Aorta (tissue), 5 donors: ENCODE data around the gene NRK. TPM values are rescaled to one million over a fixed set of nuclear protein-coding genes. Genes with fewer than 3 reads are reported as not detected.

Experiments used
- ATAC-seq: fragments of 200-7000 bp; cut with Tn5 transposase; one replicate; pipeline ENCODE4 v1.9.1; 2022; ENCODE audit warnings: moderate library complexity; ENCODE audit not compliant: low FRiP score
- DNase-seq, 2 donors: peaks; one replicate each; pipeline ENCODE4 v3.0.0-alpha.2; 2020
- H3K27ac ChIP-seq, 2 donors: one replicate each; pipeline ENCODE4 v1.5.1; 2013; ENCODE audit warnings: low read length in 2 of 2, mild to moderate bottlenecking in 2 of 2, moderate library complexity in 2 of 2, control low read depth in 1 of 2, inconsistent platforms in 1 of 2, low read depth in 1 of 2
- H3K27me3 ChIP-seq, 2 donors: one replicate each; pipeline ENCODE4 v1.6.1; 2013; ENCODE audit warnings: control low read depth in 1 of 2, low read length in 1 of 2, mild to moderate bottlenecking in 1 of 2, moderate library complexity in 1 of 2; ENCODE audit not compliant: insufficient read depth in 2 of 2, control insufficient read depth in 1 of 2
- H3K36me3 ChIP-seq, 2 donors: one replicate each; pipeline ENCODE4 v1.6.1; 2013; ENCODE audit warnings: control low read depth in 1 of 2, low read length in 1 of 2, mild to moderate bottlenecking in 1 of 2; ENCODE audit not compliant: insufficient read depth in 2 of 2, control insufficient read depth in 1 of 2
- H3K4me1 ChIP-seq, 2 donors: one replicate each; pipeline ENCODE4 v1.6.1; 2013; ENCODE audit warnings: low read length in 2 of 2, control low read depth in 1 of 2, mild to moderate bottlenecking in 1 of 2, moderate library complexity in 1 of 2; ENCODE audit not compliant: insufficient read depth in 2 of 2, control insufficient read depth in 1 of 2
- H3K4me3 ChIP-seq, 2 donors: one replicate each; pipeline ENCODE4 v1.5.1; 2013; ENCODE audit warnings: low read length in 2 of 2, control low read depth in 1 of 2, mild to moderate bottlenecking in 1 of 2
- H3K9me3 ChIP-seq: one replicate; pipeline ENCODE4 v1.6.1; 2013; ENCODE audit warnings: mild to moderate bottlenecking, low read length; ENCODE audit not compliant: control insufficient read depth
- WGBS, 2 donors: extraction: QIAGEN DNeasy Blood & Tissue Kit; methylation state at CpG; one replicate each; pipeline ENCODE4 v1.1.7; 2013; 5-methylcytosine and 5-hydroxymethylcytosine counted together
- intact Hi-C, 2 donors: fragments of 100-400 bp; cut with DNase I; formaldehyde crosslinking; loops; one replicate each; pipeline versions ENCODE4 v1.14.2 to v1.15.0; 2022
- polyA plus RNA-seq, 2 donors: library from polyadenylated mRNA; stranded (reverse); fragments of 200-250 nt; gene quantifications; one replicate each; pipeline ENCODE4 v1.2.3, GENCODE V29; 2013
- total RNA-seq, 2 donors: library from RNA; stranded (reverse); fragmentation: NEBNext Ultra II Directional; extraction: Animal tissue kit (Norgen Biotek cat#: 25700); gene quantifications; one replicate each; pipeline ENCODE4 v1.2.1, GENCODE V29; 2021
- donor health status: healthy with polysubstance abuse.
- donor health status: Bipolar disorder and iron deficiency.
- donor health status: DM: no; HTN: no; CAD: no.
- donor health status: DM: no; HTN: no; CAD: no.
- donor health status: DM: yes; HTN: yes; CAD: no.

Gene NRK
- total and polyA plus RNA-seq, 4 donors, result 0.88 to 6.5 (median 4.1) TPM

- no peaks in the 10 kb centered on the region for H3K27me3 ChIP-seq
- no peaks in the 10 kb centered on the region for H3K36me3 ChIP-seq
- ATAC-seq (no peak), DNase-seq (no peak)
- no peaks in the 10 kb centered on the region for H3K4me1 ChIP-seq
- WGBS, 2 donors, result 73 to 80% methylated on average over 7 of the region's 7 CpGs
- no peaks in the 10 kb centered on the region for H3K9me3 ChIP-seq
- no peak overlapping the region for H3K27ac ChIP-seq
- intact Hi-C loops, result no loop called here
- H3K4me3 ChIP-seq, result no peak overlapping the region
Measured at GRCh38 chrX:105872941-105873340, 50.6 kb downstream of the NRK start.

DNA sequence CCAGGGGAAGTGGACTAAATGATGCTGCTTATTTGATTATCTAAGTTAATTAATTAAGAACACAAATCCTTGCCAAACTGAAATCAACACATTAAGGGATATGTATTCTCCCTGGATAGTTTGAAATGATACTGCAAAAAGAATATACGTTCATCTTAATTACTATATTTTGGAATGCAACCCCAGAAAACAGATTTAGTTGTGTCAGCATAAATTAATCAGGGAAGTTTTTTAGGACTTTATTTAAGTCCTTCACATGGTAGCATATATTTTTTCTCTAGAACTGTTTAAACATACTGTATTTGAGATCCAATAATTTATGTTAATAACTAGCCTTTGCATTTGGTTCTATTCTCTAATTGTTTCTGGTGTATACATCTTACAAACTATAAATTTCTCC lies 52.5 kb downstream of the NRK start:
- Histone ChIP-seq H3K27me3 (no peaks in the 10 kb centered on the region), H3K4me1 (no peaks in the 10 kb centered on the region), H3K36me3 (no peaks in the 10 kb centered on the region), H3K4me3 (no peak overlapping the region), H3K9me3 (no peaks in the 10 kb centered on the region), H3K27ac (no peak overlapping the region)
- intact Hi-C loops, result no loop called here
- ATAC-seq, result no peak
- WGBS, 2 donors, result 70 to 89% methylated on average over 1 of the region's 1 CpG
- DNase-seq, result no peak

DNA sequence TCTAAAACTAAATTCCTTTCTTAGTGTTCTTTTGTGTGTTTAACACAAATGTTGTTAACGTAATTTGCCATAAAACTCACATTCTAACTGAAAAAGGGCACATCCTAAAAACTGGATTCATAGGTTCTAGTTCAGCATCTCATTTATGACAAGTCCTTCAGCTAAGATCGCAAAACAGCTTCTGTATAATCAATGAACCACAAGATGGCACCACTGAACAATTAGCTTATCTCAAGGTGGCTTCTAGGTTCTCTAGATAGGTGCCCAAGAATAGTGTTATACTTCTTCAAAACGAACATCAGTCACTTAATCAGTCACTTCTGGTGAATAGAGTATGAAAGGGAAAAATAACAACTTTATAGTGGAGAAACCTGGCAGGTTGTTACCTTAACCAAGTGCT lies 54.3 kb downstream of the NRK start:
- intact Hi-C loops, result no loop called here
- no peak for ATAC-seq
- 38 to 79% methylated on average over 3 of the region's 3 CpGs for WGBS, 2 donors

DNA sequence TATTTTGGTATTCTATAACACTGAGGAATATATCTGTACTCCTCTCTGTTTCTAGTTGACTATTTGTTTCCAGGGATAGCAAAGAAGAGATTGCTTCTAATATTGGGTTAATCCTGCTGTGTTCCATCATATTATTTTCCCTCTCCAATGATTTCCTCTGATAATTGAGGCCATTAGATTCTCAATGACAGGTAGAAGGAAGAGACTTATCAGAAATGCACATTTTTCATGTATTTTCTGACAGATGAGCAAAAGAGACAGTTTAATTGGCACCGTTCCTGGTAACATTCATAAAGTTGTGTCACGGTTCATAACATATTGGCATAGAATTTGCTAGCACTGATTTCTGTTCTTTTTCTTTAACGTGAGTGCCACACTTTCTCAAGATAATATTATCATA lies 58.2 kb downstream of the NRK start:
- DNase-seq (no peak), ATAC-seq (no peak)
- Histone ChIP-seq H3K27me3 (no peaks in the 10 kb centered on the region), H3K36me3 (no peaks in the 10 kb centered on the region), H3K27ac (no peak overlapping the region), H3K9me3 (no peaks in the 10 kb centered on the region), H3K4me3 (no peak overlapping the region), H3K4me1 (no peaks in the 10 kb centered on the region)
- 61 to 84% methylated on average over 3 of the region's 3 CpGs for WGBS, 2 donors
- intact Hi-C loops, result no loop called here

More for the DNA sequence above, 54.3 kb downstream of the NRK start:
- no peaks in the 10 kb centered on the region for H3K27me3 ChIP-seq
- no peak for DNase-seq
- no peaks in the 10 kb centered on the region for H3K4me1 ChIP-seq
- no peaks in the 10 kb centered on the region for H3K9me3 ChIP-seq
- no peaks in the 10 kb centered on the region for H3K36me3 ChIP-seq
- no peak overlapping the region for H3K27ac ChIP-seq
- no peak overlapping the region for H3K4me3 ChIP-seq

- Histone ChIP-seq H3K4me3 (no peak overlapping the region), H3K4me1 (no peaks in the 10 kb centered on the region), H3K27me3 (no peaks in the 10 kb centered on the region), H3K9me3 (no peaks in the 10 kb centered on the region), H3K27ac (no peak overlapping the region), H3K36me3 (no peaks in the 10 kb centered on the region)
- ATAC-seq (no peak), DNase-seq (no peak)
- intact Hi-C loops, result no loop called here
- WGBS, 2 donors, result 43 to 46% methylated on average over 3 of the region's 3 CpGs
Measured at GRCh38 chrX:105882581-105883275, 60.4 kb downstream of the NRK start.

GRCh38 chrX:105894721-105895120 lies 72.4 kb downstream of the NRK start:
- Histone ChIP-seq H3K9me3 (no peaks in the 10 kb centered on the region), H3K27me3 (no peaks in the 10 kb centered on the region), H3K27ac (no peak overlapping the region), H3K36me3 (no peaks in the 10 kb centered on the region), H3K4me1 (no peaks in the 10 kb centered on the region), H3K4me3 (no peak overlapping the region)
- intact Hi-C loops, result no loop called here
- no peak for DNase-seq
- ATAC-seq, result no peak

GRCh38 chrX:105909576-105909975 lies 87.2 kb downstream of the NRK start:
- intact Hi-C loops, result no loop called here

DNA sequence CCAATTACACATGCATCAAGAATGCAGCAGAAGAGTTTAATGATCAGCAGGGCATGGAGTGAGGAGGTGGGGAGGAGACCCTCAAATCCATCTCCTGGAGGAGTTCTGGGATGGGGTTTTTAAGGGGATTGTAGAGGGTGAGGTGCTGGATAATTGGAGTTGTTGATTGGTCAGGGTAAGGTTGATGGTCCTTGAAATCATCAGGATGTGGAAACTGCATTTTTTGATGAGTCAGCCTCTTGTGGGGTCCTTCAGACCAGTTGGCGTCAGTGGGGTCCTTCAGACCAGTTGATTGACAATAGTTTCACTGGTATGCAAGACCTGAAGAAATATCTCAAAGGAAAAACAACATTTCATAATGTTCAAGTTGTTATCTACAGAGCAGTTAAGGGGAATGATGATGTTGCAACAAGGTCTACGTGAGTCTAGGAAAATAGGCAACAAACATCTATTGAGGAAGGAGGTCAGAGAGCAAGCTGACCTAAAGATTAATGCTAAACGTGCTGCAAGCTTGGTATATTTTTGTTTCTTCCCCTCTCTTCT lies 88.3 kb downstream of the NRK start:
- H3K4me3 ChIP-seq, result no peak overlapping the region
- no peak overlapping the region for H3K27ac ChIP-seq
- no peak for DNase-seq
- H3K4me1 ChIP-seq, result no peaks in the 10 kb centered on the region
- no peaks in the 10 kb centered on the region for H3K9me3 ChIP-seq
- no peaks in the 10 kb centered on the region for H3K27me3 ChIP-seq
- ATAC-seq, result no peak
- H3K36me3 ChIP-seq, result no peaks in the 10 kb centered on the region
- 46 to 74% methylated on average over 3 of the region's 3 CpGs for WGBS, 2 donors
- intact Hi-C loops, result no loop called here

More at GRCh38 chrX:105909576-105909975, 87.2 kb downstream of the NRK start:
- Histone ChIP-seq H3K36me3 (no peaks in the 10 kb centered on the region), H3K4me3 (no peak overlapping the region), H3K27ac (no peak overlapping the region), H3K27me3 (no peaks in the 10 kb centered on the region), H3K4me1 (no peaks in the 10 kb centered on the region), H3K9me3 (no peaks in the 10 kb centered on the region)
- no peak for DNase-seq
- no peak for ATAC-seq
- WGBS, 2 donors, result 83 to 94% methylated on average over 8 of the region's 8 CpGs

GRCh38 chrX:105945266-105945665 lies 122.9 kb downstream of the NRK start:
- Histone ChIP-seq H3K9me3 (no peaks in the 10 kb centered on the region), H3K36me3 (no peaks in the 10 kb centered on the region), H3K4me1 (no peaks in the 10 kb centered on the region), H3K27me3 (no peaks in the 10 kb centered on the region), H3K4me3 (no peak overlapping the region), H3K27ac (no peak overlapping the region)
- DNase-seq (no peak), ATAC-seq (no peak)
- intact Hi-C loops, result no loop called here
- WGBS, 2 donors, result 80 to 96% methylated on average over 3 of the region's 3 CpGs
